ENCODE results near the gene SF3B1. TPM values are rescaled to one million over a fixed set of nuclear protein-coding genes. Genes with fewer than 3 reads are reported as not detected.
"Not testable (repeated sequence)": the region's sequence is repeated elsewhere in the genome, so short reads cannot be mapped to it uniquely, and the experiment has no call there.

Gene SF3B1
- polyA plus RNA-seq, 3 donors = 82.5 to 113 (median 109) TPM

- WGBS, 3 donors = 72 to 75% (median 72%) methylated on average over 1 of the region's 1 CpG
- H3K27ac ChIP-seq (ENCODE audit: low read depth, low read length) = no peak overlapping the region
Observed at GRCh38 chr2:197445746-197446145, 10.9 kb upstream of the SF3B1 start.

GRCh38 chr2:197442857-197443256 is 8.0 kb upstream of the SF3B1 start:
- no peak overlapping the region for H3K27ac ChIP-seq (ENCODE audit: low read depth, low read length)
- WGBS, 3 donors = 43 to 70% (median 59%) methylated on average over 5 of the region's 5 CpGs

GRCh38 chr2:197437380-197437779 is 2.6 kb upstream of the SF3B1 start:
- 95 to 98% (median 98%) methylated on average over 2 of the region's 2 CpGs for WGBS, 3 donors
- no peak overlapping the region for H3K27ac ChIP-seq (ENCODE audit: low read depth, low read length)

- peak overlapping the region; percentile 94 for H3K27ac ChIP-seq (ENCODE audit: low read depth, low read length)
- WGBS, 3 donors = 9 to 30% (median 28%) methylated on average over 16 of the region's 16 CpGs
Observed at GRCh38 chr2:197435598-197436420, 981 bp upstream of the SF3B1 start.

- H3K27ac ChIP-seq (ENCODE audit: low read depth, low read length) = no peak overlapping the region
- 1% methylated on average over 11 of the region's 11 CpGs for WGBS, 3 donors
Observed at GRCh38 chr2:197433780-197434438, 919 bp downstream of the SF3B1 start.

GRCh38 chr2:197432527-197432926 is 2.3 kb downstream of the SF3B1 start:
- WGBS, 3 donors = 64 to 74% (median 68%) methylated on average over 6 of the region's 6 CpGs
- H3K27ac ChIP-seq (ENCODE audit: low read depth, low read length) = not testable (repeated sequence)

- H3K27ac ChIP-seq (ENCODE audit: low read depth, low read length) = no peak overlapping the region
- WGBS, 3 donors = 45 to 67% (median 62%) methylated on average over 6 of the region's 6 CpGs
Observed at GRCh38 chr2:197431858-197432257, 3.0 kb downstream of the SF3B1 start.

GRCh38 chr2:197427986-197428385 is 6.8 kb downstream of the SF3B1 start:
- H3K27ac ChIP-seq (ENCODE audit: low read depth, low read length) = no peak overlapping the region
- 94 to 98% (median 95%) methylated on average over 3 of the region's 3 CpGs for WGBS, 3 donors

GRCh38 chr2:197426723-197427603 is 7.9 kb downstream of the SF3B1 start:
- no peak overlapping the region for H3K27ac ChIP-seq (ENCODE audit: low read depth, low read length)
- WGBS, 3 donors = 58 to 61% (median 58%) methylated on average over 2 of the region's 2 CpGs

- 46 to 62% (median 55%) methylated on average over 7 of the region's 7 CpGs for WGBS, 3 donors
- no peak overlapping the region for H3K27ac ChIP-seq (ENCODE audit: low read depth, low read length)
Observed at GRCh38 chr2:197425550-197425949, 9.3 kb downstream of the SF3B1 start.

GRCh38 chr2:197423307-197423706 is 11.5 kb downstream of the SF3B1 start:
- WGBS, 3 donors = 68 to 85% (median 83%) methylated on average over 2 of the region's 2 CpGs
- no peak overlapping the region for H3K27ac ChIP-seq (ENCODE audit: low read depth, low read length)

- no peak overlapping the region for H3K27ac ChIP-seq (ENCODE audit: low read depth, low read length)
Observed at GRCh38 chr2:197419438-197419837, 15.4 kb downstream of the SF3B1 start.

GRCh38 chr2:197416268-197416667 is 18.6 kb downstream of the SF3B1 start:
- 65 to 97% (median 86%) methylated on average over 1 of the region's 1 CpG for WGBS, 3 donors
- H3K27ac ChIP-seq (ENCODE audit: low read depth, low read length) = no peak overlapping the region

GRCh38 chr2:197414515-197414914 is 20.3 kb downstream of the SF3B1 start:
- 65 to 87% (median 81%) methylated on average over 2 of the region's 2 CpGs for WGBS, 3 donors
- no peak overlapping the region for H3K27ac ChIP-seq (ENCODE audit: low read depth, low read length)

GRCh38 chr2:197414039-197414438 is 20.8 kb downstream of the SF3B1 start:
- no peak overlapping the region for H3K27ac ChIP-seq (ENCODE audit: low read depth, low read length)
- 62 to 95% (median 92%) methylated on average over 5 of the region's 5 CpGs for WGBS, 3 donors

GRCh38 chr2:197405582-197405981 is 29.2 kb downstream of the SF3B1 start:
- WGBS, 3 donors = 78 to 85% (median 84%) methylated on average over 2 of the region's 2 CpGs
- no peak overlapping the region for H3K27ac ChIP-seq (ENCODE audit: low read depth, low read length)

- WGBS, 3 donors = 80 to 84% (median 83%) methylated on average over 6 of the region's 6 CpGs
Observed at GRCh38 chr2:197399887-197400540, 34.8 kb downstream of the SF3B1 start.

GRCh38 chr2:197398913-197399312 is 35.9 kb downstream of the SF3B1 start:
- WGBS, 3 donors = 72 to 92% (median 89%) methylated on average over 2 of the region's 2 CpGs
- no peak overlapping the region for H3K27ac ChIP-seq (ENCODE audit: low read depth, low read length)

More at GRCh38 chr2:197399887-197400540, 34.8 kb downstream of the SF3B1 start:
- no peak overlapping the region for H3K27ac ChIP-seq (ENCODE audit: low read depth, low read length)
